Endometrium (tissue), 2 donors: ENCODE measurements around the gene CREBZF.
"Not testable (repeated sequence)": the region's sequence is repeated elsewhere in the genome, so short reads cannot be mapped to it uniquely, and the experiment has no call there.

ENCODE experiments used
- FAIRE-seq: peaks from 2 replicates; lab custom pipeline; 2012; peaks lifted over from hg19 to GRCh38; lab: Jason Lieb, UNC
- donor health status: control.
- donor health status: control.

Gene CREBZF

DNA sequence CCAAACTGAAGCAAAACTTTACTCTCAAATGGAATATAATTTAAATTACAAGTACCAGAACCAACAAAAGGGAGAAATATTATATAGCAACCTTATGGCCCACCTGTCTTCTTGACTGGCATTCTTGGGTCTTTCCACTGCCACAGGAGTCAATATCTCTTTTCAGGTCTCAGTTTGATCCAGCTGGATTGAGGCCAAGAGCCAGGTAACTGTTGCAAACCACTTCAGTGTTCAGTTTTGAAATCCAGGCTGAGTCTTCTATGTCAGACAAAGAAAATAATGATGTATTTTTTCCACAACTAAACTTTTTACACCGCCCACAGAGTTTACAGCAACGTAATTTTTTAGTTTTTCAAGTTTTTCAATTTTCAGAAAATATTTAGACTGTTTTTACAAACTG, 38.4 kb downstream of the CREBZF start:
- no peak for FAIRE-seq

DNA sequence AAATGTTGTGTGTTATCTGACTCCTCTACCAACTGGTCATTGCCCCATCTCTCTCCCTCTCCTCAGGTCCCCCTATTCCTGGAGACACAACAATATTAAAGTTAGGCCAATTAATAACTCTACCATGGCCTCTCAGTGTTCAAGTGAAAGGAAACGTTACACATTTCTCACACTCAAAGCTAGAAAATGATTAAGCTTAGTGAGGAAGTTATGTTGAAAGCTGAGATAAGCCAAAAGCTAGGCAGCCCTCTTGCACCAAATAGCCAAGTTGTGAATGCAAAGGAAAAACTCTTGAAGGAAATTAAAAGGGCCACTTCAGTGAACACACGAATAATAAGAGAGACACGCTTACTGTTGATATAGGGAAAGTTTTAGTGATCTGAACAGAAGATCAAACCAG, 44.7 kb downstream of the CREBZF start:
- no peak for FAIRE-seq

DNA sequence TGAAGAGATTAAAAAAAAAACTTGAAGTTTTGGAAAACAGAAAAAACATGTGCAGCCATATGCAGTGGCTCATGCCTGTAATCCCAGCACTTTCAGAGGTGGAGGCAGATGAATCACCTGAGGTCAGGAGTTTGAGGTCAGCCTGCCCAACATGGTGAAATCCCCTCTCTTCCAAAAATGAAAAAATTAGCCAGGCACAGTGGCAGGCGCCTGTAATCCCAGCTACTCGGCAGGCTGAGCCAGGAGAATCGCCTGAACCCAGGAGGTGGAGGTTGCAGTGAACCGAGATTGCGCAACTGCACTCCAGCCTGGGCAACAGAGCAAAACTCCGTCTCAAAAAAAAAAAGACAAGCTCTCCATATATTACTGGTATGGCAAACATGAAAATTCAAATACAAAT, 45.4 kb downstream of the CREBZF start:
- FAIRE-seq: no peak

DNA sequence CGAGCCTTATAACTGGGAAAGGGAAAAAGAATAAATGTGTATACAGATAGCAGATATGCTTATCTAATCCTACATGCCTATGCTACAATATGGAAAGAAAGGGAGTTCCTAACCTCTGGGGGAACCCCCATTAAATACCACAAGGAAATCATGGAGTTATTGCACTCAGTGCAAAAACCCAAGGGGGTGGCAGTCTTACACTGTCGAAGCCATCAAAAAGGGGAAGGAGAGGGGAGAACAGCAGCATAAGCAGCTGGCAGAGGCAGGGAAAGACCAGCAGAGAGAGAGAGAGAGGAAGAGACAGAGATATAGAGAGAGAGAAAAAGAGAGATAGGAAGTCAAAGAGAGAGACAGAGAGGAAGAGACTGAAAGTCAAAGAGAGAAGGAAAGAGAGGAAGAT, 53.3 kb downstream of the CREBZF start:
- not testable (repeated sequence) for FAIRE-seq
